ENCODE measurements around the gene RANBP3. TPM values are rescaled to one million over a fixed set of nuclear protein-coding genes. Genes with fewer than 3 reads are reported as not detected.

The RANBP3 gene
- polyA plus RNA-seq, 1 of the 3 experiments (the other 2 are of a cell fraction): 84.0 TPM

GRCh38 chr19:5918463-5919079, 59.4 kb downstream of the RANBP3 start:
- no peak overlapping the region for H2AFZ ChIP-seq (ENCODE audit: low read depth)
- peaks cover 4 to 5% of the 10 kb centered on the region in 2 experiments; a peak in 2 of 4 replicates for H3K4me1 ChIP-seq (ENCODE audit: control insufficient read depth in 1 of 2, insufficient read depth in 2 of 2, low read depth in 1 of 2, low read length in 1 of 2)
- H3K9ac ChIP-seq: no peak overlapping the region
- ChIA-PET CTCF (interaction anchor here (0.7 to 1.3 kb wide), 2 partner anchors 31 to 49 kb away, joined by 3 read pairs; no protein-coding TSS in a partner anchor), POLR2A (no interaction called here)
- no peaks in the 10 kb centered on the region for H3K9me3 ChIP-seq
- TF ChIP-seq RAD21 (IDR thresholded peaks at IDR 0.05; ENCODE audit: low read length) (no peak), RFX5 (IDR thresholded peaks at IDR 0.05; ENCODE audit: low read length) (no peak), CHD2 (IDR thresholded peaks at IDR 0.05; ENCODE audit: low read length, partially characterized antibody) (no peak), YY1 (IDR thresholded peaks at IDR 0.05; ENCODE audit: low read depth) (no peak), EZH2phosphoT487 (IDR thresholded peaks at IDR 0.05; ENCODE audit: borderline replicate concordance, low read depth) (no peak), RXRA (IDR thresholded peaks at IDR 0.05; ENCODE audit: borderline replicate concordance, low read depth) (no peak), FOSL2 (IDR thresholded peaks at IDR 0.05; ENCODE audit: borderline replicate concordance, low read depth) (no peak), TAF1 (IDR thresholded peaks at IDR 0.05; ENCODE audit: borderline replicate concordance, low read depth, low read length) (no peak), ZBTB33 (IDR thresholded peaks at IDR 0.05; ENCODE audit: borderline replicate concordance, low read depth) (no peak), GATA2 (CRISPR knock-in tag; IDR thresholded peaks at IDR 0.05) (no peak), CTCF (IDR thresholded peaks at IDR 0.05) (no peak), FOXM1 (IDR thresholded peaks at IDR 0.05; ENCODE audit: low read depth) (no peak), SIN3A (IDR thresholded peaks at IDR 0.05; ENCODE audit: borderline replicate concordance, low read depth, low read length) (no peak), SMC3 (IDR thresholded peaks at IDR 0.05; ENCODE audit: low read depth, low read length) (no peak)
- TF ChIP-seq, protein P1, sequence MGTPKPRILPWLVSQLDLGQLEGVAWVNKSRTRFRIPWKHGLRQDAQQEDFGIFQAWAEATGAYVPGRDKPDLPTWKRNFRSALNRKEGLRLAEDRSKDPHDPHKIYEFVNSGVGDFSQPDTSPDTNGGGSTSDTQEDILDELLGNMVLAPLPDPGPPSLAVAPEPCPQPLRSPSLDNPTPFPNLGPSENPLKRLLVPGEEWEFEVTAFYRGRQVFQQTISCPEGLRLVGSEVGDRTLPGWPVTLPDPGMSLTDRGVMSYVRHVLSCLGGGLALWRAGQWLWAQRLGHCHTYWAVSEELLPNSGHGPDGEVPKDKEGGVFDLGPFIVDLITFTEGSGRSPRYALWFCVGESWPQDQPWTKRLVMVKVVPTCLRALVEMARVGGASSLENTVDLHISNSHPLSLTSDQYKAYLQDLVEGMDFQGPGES (IDR thresholded peaks at IDR 0.05; ENCODE audit: low read depth, low read length): no peak
- TF ChIP-seq, protein P2, sequence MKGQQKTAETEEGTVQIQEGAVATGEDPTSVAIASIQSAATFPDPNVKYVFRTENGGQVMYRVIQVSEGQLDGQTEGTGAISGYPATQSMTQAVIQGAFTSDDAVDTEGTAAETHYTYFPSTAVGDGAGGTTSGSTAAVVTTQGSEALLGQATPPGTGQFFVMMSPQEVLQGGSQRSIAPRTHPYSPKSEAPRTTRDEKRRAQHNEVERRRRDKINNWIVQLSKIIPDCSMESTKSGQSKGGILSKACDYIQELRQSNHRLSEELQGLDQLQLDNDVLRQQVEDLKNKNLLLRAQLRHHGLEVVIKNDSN (IDR thresholded peaks at IDR 0.05; ENCODE audit: borderline replicate concordance, low read depth): no peak
- no peak overlapping the region for H3K4me3 ChIP-seq (ENCODE audit: low read depth in 2 of 2, low read length in 1 of 2)
- WGBS (ENCODE audit: low lambda C conversion rate): 96% methylated on average over 18 of the region's 20 CpGs
- no peak for DNase-seq
- H3K9me2 ChIP-seq: no peaks in the 10 kb centered on the region
- no peaks in the 10 kb centered on the region for H3K27me3 ChIP-seq (ENCODE audit: insufficient read depth)
- H3K27ac ChIP-seq (ENCODE audit: low read depth in 2 of 2, low read length in 1 of 2): no peak overlapping the region
- H3K79me2 ChIP-seq (ENCODE audit: insufficient read depth): no peaks in the 10 kb centered on the region
- no peaks in the 10 kb centered on the region for H4K20me1 ChIP-seq (ENCODE audit: insufficient read depth)
- no peak overlapping the region for H3K4me2 ChIP-seq
- no peaks in the 10 kb centered on the region for H3F3A ChIP-seq (replicated peaks; ENCODE audit: insufficient read depth)
- peaks cover 4 to 63% of the 10 kb centered on the region in 2 experiments for H3K36me3 ChIP-seq (replicated peaks in 1 of 2; ENCODE audit: control insufficient read depth in 1 of 2, insufficient read depth in 2 of 2, low read length in 1 of 2)
